Muscle layer of duodenum (tissue), 2 donors: ENCODE data around the gene ELF4.

ENCODE experiments used
- H3K27ac ChIP-seq: one replicate; pipeline ENCODE4 v1.7.0; 2013; ENCODE audit warnings: mild to moderate bottlenecking, low read length
- H3K27me3 ChIP-seq: one replicate; pipeline ENCODE4 v1.7.0; 2013; ENCODE audit warnings: low read depth, mild to moderate bottlenecking, control low read depth, low read length
- H3K36me3 ChIP-seq, 2 donors: one replicate each; pipeline ENCODE4 v1.7.0; 2013; ENCODE audit warnings: low read length in 2 of 2, control low read depth in 1 of 2, mild to moderate bottlenecking in 1 of 2; ENCODE audit not compliant: insufficient read depth in 2 of 2, control insufficient read depth in 1 of 2
- H3K4me1 ChIP-seq, 2 donors: one replicate each; pipeline ENCODE4 v1.7.0; 2013; ENCODE audit warnings: low read length in 2 of 2, mild to moderate bottlenecking in 2 of 2, control low read depth in 1 of 2, moderate library complexity in 1 of 2; ENCODE audit not compliant: insufficient read depth in 2 of 2, control insufficient read depth in 1 of 2
- H3K4me3 ChIP-seq, 2 donors: one replicate each; pipeline ENCODE4 v1.7.0; 2013; ENCODE audit warnings: low read length in 2 of 2, low read depth in 1 of 2, mild to moderate bottlenecking in 1 of 2
- H3K9me3 ChIP-seq, 2 donors: one replicate each; pipeline ENCODE4 v1.7.0; 2013; ENCODE audit warnings: low read length in 2 of 2, control low read depth in 1 of 2, mild to moderate bottlenecking in 1 of 2; ENCODE audit not compliant: control insufficient read depth in 1 of 2
- donor health status: healthy.

ELF4 gene

DNA sequence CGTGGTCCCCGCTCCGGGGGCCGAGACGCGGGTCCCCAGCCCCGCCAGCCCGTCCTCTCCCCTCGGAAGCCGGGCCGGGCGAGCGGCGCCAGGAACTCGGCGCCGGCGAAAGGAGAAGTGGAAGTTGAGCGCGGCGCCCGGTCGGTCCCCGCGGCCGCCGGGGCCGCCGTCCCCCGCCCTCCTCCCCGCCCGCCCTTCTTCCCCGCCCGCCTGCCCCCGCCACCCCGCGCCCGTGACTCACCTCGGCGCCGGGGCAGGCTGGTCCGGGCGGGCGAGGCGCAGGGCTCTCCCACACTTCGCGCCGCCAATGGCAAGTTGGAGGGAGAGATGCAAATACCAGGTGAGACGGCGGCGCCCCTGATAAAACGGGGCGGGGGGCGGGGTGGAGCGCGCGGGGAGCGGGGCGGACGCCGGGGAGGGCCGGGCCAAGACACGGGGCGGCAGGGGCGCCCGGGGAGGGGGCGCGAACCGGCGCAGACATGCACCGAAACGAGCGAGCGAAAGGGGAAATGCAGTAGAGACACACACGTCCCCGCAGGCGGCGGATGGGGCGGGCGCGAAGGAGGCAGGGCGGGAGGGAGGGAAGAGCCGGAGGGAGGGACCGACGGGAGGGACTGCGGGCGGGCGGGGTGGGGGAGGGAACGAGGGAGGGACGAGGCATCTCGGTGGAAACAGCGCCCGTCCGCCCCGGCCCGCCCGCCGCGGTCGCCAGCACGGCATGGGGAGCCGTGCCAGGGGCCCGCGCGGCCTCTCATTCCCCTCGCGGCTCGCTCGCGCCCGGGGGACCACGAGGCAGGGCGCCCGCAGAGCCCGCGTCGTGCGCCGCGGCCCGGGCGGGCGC is at the start of gene ELF4:
Gene ELF4, minus strand, starts transcription at position 119 of the 841 bp plus-strand sequence. CDS start 29,167 bp downstream, outside the sequence.
- Histone ChIP-seq H3K27me3 (no peaks in the 10 kb centered on the region), H3K36me3 (no peaks in the 10 kb centered on the region), H3K9me3 (no peaks in the 10 kb centered on the region), H3K27ac (peak within 1 kb of the TSS; percentile 45), H3K4me3 (peak within 1 kb of the TSS; percentile 55 to 63), H3K4me1 (peaks cover 0 to 7% of the 10 kb centered on the region in 2 donors)

DNA sequence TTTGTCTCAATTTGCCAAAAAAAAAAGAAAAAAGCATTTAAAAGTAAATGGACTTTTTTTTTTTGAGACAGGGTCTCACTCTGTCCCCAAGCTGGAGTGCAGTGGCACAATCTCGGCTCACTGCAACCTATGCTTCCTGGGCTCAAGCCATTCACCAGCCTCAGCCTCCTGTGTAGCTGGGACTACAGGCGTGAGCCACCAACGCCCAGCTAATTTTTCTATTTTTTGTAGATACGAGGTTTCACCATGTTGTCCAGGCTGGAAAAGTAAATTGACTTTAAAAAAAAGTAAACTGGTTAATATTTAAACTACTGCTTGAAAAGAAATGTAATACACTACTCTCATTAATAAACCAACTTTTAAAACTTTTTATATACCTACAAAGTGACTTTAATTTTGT is 49.5 kb upstream of the ELF4 start:
- no peak overlapping the region for H3K4me3 ChIP-seq

DNA sequence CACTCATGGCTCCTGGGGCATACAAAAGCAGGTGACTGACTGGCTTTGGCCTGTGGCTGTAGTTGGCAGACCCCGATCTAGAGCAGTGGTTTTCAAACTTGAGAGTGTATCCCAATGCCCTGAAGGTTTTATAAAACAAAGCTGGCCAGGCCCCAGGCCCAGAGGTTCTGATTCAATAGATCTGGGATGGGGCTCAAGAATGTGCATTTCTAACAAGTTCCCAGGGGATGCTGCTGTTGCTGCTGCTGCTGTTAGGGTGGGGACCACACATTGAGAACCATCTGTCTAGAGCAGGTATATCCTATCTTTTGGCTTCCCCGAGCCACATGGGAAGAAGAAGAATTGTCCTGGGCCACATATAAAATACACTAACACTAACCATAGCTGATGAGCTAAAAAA is 48.0 kb upstream of the ELF4 start:
- no peaks in the 10 kb centered on the region for H3K4me1 ChIP-seq

More for the DNA sequence above, 49.5 kb upstream of the ELF4 start:
- H3K36me3 ChIP-seq: peaks cover 0 to 2% of the 10 kb centered on the region in 2 donors
- H3K27me3 ChIP-seq: no peaks in the 10 kb centered on the region
- no peak overlapping the region for H3K27ac ChIP-seq
- no peaks in the 10 kb centered on the region for H3K9me3 ChIP-seq
- peaks cover 0 to 7% of the 10 kb centered on the region in 2 donors for H3K4me1 ChIP-seq

DNA sequence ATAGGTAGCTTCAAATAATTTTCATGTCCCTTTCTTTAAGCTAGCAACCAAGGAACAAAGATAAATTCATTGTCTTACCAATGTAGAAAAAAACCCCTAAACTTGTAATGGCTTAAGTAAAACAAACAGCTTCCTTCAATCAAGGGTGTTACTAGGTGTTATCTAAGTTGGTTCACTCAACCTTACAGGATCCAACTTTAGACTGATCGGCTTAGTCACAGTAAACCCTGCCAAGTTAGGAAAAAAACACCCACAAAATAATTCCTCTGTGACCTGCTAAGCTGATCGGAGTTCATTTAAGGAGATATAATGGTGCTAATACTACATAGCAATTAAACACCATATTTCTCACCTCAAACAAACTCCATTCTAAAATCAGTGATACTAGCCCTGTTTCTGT is 45.3 kb upstream of the ELF4 start:
- no peaks in the 10 kb centered on the region for H3K27me3 ChIP-seq
- H3K27ac ChIP-seq: no peak overlapping the region
- no peaks in the 10 kb centered on the region for H3K4me1 ChIP-seq

More for the DNA sequence above, 48.0 kb upstream of the ELF4 start:
- no peaks in the 10 kb centered on the region for H3K27me3 ChIP-seq
- no peak overlapping the region for H3K27ac ChIP-seq
- H3K4me3 ChIP-seq: no peak overlapping the region
- H3K36me3 ChIP-seq: peaks cover 0 to 3% of the 10 kb centered on the region in 2 donors
- H3K9me3 ChIP-seq: no peaks in the 10 kb centered on the region

DNA sequence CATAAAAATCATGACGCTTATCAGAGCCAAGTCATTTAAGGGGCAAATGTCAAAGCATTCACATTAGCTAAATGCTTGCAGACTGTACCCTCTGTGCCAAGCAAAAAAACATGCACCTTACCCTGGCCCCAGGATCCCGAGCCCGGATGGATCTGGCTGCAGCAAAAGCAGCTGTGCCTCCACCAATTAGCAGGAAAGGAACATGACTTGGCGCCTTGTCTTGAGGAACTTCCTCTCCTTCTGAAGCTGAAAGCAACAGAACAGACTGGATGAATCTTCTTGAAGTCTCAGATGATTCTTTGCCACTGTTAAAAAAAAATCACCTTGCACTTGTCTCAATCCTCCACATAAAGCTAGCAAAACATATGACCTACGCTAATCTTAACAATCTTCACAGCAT is 37.3 kb upstream of the ELF4 start:
- no peaks in the 10 kb centered on the region for H3K4me1 ChIP-seq
- no peaks in the 10 kb centered on the region for H3K27me3 ChIP-seq
- no peak overlapping the region for H3K27ac ChIP-seq
- H3K4me3 ChIP-seq: no peak overlapping the region
- H3K9me3 ChIP-seq: no peaks in the 10 kb centered on the region
- peaks cover 21 to 24% of the 10 kb centered on the region in 2 donors for H3K36me3 ChIP-seq

More for the DNA sequence above, 45.3 kb upstream of the ELF4 start:
- Histone ChIP-seq H3K9me3 (no peaks in the 10 kb centered on the region), H3K36me3 (peaks cover 0 to 3% of the 10 kb centered on the region in 2 donors), H3K4me3 (no peak overlapping the region)

DNA sequence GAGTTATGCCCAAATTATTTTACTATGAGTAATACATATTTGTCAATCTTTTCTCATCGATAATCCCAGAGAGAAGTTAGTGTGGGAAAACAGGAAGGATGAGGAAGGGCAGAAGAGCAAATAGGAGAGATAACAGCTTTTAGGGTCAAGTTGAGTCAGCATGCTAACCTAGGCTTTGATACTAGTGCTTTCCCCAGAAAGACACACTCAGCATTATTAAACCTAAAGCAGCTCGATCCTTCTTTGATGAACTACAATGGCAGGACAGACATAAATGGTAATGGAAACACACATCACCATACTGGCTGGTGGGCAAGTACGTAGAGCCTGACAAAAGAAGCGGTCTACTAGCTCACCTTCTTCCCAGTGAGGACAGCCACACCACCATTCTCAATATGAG is 34.8 kb upstream of the ELF4 start:
- Histone ChIP-seq H3K9me3 (no peaks in the 10 kb centered on the region), H3K4me1 (no peaks in the 10 kb centered on the region), H3K27ac (no peak overlapping the region), H3K4me3 (no peak overlapping the region), H3K36me3 (peaks cover 21 to 29% of the 10 kb centered on the region in 2 donors), H3K27me3 (no peaks in the 10 kb centered on the region)

DNA sequence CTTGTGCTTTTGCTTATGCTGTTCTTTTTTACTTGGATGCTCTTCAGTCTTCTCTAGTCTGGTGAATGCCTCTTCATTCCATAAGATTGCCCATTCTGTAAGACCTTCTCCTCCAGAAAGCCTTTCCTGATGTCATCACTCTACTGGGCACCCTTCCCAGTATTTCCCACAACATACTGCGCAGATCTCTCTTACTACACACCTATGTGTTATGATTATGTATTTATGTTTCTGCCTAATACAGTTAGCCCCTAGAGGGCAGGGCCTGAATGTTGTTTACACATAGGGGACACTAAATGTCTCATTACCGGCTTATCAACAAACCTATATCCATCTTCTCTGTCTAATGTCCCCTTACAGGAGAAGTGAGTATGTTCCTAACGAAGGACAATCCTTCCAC is 34.2 kb upstream of the ELF4 start:
- Histone ChIP-seq H3K27me3 (no peaks in the 10 kb centered on the region), H3K36me3 (peaks cover 21 to 34% of the 10 kb centered on the region in 2 donors), H3K4me1 (no peaks in the 10 kb centered on the region), H3K9me3 (no peaks in the 10 kb centered on the region), H3K27ac (no peak overlapping the region), H3K4me3 (no peak overlapping the region)

DNA sequence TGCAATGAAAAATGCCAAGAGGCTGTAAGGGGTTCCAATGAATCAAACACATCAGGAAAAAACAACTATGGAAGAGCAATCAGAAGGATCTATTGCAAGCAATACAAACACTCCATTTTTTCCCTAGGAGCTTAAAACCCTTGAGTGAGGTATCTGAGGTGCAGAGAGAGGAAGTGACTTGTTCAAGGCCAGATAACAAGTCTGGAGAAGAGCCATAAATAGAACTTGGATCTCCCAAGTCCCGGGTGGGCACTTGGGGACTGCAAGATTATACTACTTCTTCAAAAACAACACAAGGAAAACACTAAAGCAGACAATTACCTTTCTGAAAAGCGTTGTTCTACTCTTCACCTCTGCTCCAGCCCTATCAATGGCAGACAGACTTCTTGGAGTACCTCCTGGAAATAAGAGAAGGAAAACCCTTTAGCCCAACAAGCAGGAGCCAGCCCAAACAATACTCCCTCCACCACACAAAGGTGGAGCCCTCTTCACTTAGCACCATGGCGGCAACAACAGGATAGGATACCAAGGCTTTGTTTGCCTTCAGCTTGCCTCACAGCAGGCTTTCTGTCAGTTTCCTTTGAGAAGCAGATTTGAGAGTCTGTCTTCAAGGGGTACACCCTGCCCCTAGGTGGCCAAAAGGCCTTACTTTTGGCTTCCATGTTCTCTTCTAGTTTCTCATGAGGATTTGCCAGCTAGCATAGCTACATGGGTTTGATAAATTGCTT is 29.3 kb upstream of the ELF4 start:
- H3K27ac ChIP-seq: no peak overlapping the region
- no peaks in the 10 kb centered on the region for H3K4me1 ChIP-seq
- peaks cover 32 to 35% of the 10 kb centered on the region in 2 donors for H3K36me3 ChIP-seq
- H3K9me3 ChIP-seq: no peaks in the 10 kb centered on the region
- no peak overlapping the region for H3K4me3 ChIP-seq
- no peaks in the 10 kb centered on the region for H3K27me3 ChIP-seq

DNA sequence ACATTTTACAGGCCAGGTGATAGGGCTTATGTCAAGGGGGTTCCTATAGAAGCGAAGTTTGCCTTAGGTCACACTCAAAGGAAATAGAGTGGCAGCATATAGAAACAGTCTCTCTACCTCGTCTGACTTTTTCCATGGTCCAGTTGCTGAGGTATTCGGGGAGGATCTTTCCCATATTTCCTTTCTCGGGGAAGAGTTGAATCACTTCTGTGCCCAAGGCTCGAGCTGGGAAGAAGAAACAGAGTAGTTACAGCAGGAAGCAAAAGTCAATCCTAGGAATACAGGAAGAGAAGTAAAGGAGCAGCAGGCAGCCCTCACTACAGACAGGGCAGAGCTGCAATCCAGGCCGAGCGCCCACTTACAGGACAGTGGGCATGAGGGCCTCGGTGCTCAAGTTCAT is 26.7 kb upstream of the ELF4 start:
- Histone ChIP-seq H3K27me3 (no peaks in the 10 kb centered on the region), H3K4me1 (no peaks in the 10 kb centered on the region), H3K36me3 (peaks cover 29 to 38% of the 10 kb centered on the region in 2 donors), H3K27ac (no peak overlapping the region), H3K9me3 (no peaks in the 10 kb centered on the region), H3K4me3 (no peak overlapping the region)

DNA sequence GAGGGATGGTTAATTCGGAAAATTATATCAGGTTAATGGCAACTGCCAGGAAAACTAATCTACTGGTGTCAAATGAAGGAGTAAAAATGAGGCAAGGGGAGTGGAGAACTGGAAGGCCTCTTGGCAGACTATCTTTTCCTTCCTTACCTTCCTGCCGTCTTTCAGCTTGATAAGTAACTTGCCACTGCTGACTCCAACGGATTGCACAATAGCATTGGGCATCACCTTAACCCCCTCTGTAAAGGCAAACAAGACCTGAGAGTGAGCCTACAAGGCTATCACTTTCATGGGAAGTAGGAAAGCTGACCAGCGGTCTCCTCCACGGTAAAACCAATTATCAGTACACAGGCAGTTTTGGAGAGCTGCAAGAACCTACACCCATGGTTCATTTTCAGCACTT is 26.2 kb upstream of the ELF4 start:
- Histone ChIP-seq H3K4me1 (no peaks in the 10 kb centered on the region), H3K36me3 (peaks cover 31 to 38% of the 10 kb centered on the region in 2 donors), H3K4me3 (no peak overlapping the region), H3K27ac (no peak overlapping the region), H3K9me3 (no peaks in the 10 kb centered on the region), H3K27me3 (no peaks in the 10 kb centered on the region)

DNA sequence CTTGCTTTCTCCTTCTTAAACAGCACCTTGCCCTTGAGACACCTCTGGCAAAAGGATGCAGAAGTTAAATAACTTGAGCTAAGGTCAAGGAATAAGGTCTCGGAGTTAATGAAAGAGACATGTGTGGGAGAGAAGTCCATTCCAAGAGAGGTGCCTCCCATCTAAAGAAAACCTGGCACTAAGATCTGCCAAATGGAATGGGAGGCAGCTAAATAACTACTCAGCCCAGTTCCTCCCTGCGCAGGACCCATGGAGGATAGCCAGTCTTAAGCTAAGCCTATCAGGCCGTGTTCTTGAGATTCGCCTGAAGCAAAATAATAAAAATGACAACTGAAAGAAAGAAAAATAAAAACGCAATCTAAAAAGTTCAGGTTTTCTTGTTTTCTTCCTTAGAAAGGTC is 20.7 kb upstream of the ELF4 start:
- H3K9me3 ChIP-seq: no peaks in the 10 kb centered on the region
- no peaks in the 10 kb centered on the region for H3K27me3 ChIP-seq
- H3K36me3 ChIP-seq: peaks cover 35 to 46% of the 10 kb centered on the region in 2 donors
- no peaks in the 10 kb centered on the region for H3K4me1 ChIP-seq
- H3K27ac ChIP-seq: no peak overlapping the region
- H3K4me3 ChIP-seq: no peak overlapping the region
